Upper lobe of left lung (tissue), 6 donors: ENCODE data around the gene JMJD8. TPM values are rescaled to one million over a fixed set of nuclear protein-coding genes. Genes with fewer than 3 reads are reported as not detected.

Source experiments
- ATAC-seq, 2 donors: fragments of 200-7000 bp; cut with Tn5 transposase; one replicate each; pipeline ENCODE4 v1.9.1; 2022; ENCODE audit warnings: mild to moderate bottlenecking in 2 of 2, moderate library complexity in 2 of 2; ENCODE audit not compliant: low FRiP score in 2 of 2
- DNase-seq, 2 donors: peaks; one replicate each; pipeline ENCODE4 v3.0.0-alpha.2; 2019 to 2020
- H3K27ac ChIP-seq, 4 donors: fragments of 200-600 bp; sonication (generic); one replicate each; pipeline ENCODE4 v1.5.1; 2016 to 2019
- H3K27me3 ChIP-seq, 4 donors: fragments of 200-600 bp; sonication (generic); one replicate each; pipeline ENCODE4 v1.5.1; 2017 to 2019
- H3K36me3 ChIP-seq, 4 donors: fragments of 200-600 bp; sonication (generic); one replicate each; pipeline ENCODE4 v1.5.1; 2016 to 2019
- H3K4me1 ChIP-seq, 4 donors: fragments of 200-600 bp; sonication (generic); one replicate each; pipeline ENCODE4 v1.5.1; 2018 to 2019
- H3K4me3 ChIP-seq, 4 donors: fragments of 200-600 bp; sonication (generic); one replicate each; pipeline ENCODE4 v1.5.1; 2017 to 2019; ENCODE audit warnings: mild to moderate bottlenecking in 2 of 4, moderate library complexity in 1 of 4
- H3K9me3 ChIP-seq, 4 donors: fragments of 200-600 bp; sonication (generic); one replicate each; pipeline ENCODE4 v1.5.1; 2018 to 2019
- CTCF ChIP-seq, 6 experiments: fragments of 450-650 bp in 4 of 6; fragments of 200-600 bp in 2 of 6; sonication (generic) in 2 of 6; IDR thresholded peaks; one replicate each; pipeline ENCODE4 v1.5.1; 2016 to 2019; ENCODE audit warnings: antibody characterized with exemption in 6 of 6
- EP300 ChIP-seq, 4 donors: sonication (generic); formaldehyde crosslinking; IDR thresholded peaks; one replicate each; pipeline ENCODE4 v1.5.1; 2017; ENCODE audit warnings: antibody characterized with exemption in 4 of 4, control low read depth in 2 of 4
- POLR2A ChIP-seq, 4 donors: fragments of 450-650 bp; IDR thresholded peaks; one replicate each; pipeline ENCODE4 v1.5.1; 2016 to 2017; ENCODE audit warnings: antibody characterized with exemption in 4 of 4, mild to moderate bottlenecking in 2 of 4
- POLR2AphosphoS5 ChIP-seq, 2 donors: sonication (generic); formaldehyde crosslinking; IDR thresholded peaks; one replicate each; pipeline ENCODE4 v1.5.1; 2017; ENCODE audit warnings: antibody characterized with exemption in 2 of 2
- WGBS, 2 donors: methylation state at CpG; one replicate each; pipeline ENCODE4 v1.1.5; 2017 to 2018; 5-methylcytosine and 5-hydroxymethylcytosine counted together
- total RNA-seq, 6 donors: library from RNA; depleted of rRNA in 4 of 6; stranded (reverse); fragments of >200 nt in 4 of 6; gene quantifications; one replicate each; pipeline versions ENCODE4 v1.1.0 to v1.2.1, GENCODE V29; 2016 to 2021
- donor health status: DM: no; HTN: no; CAD: no; lungs with moderate emphysema.
- donor health status: DM: no; HTN: yes; CAD: no; lungs with severe emphysema.

JMJD8 gene
- total RNA-seq, 6 donors from 2014 or later = 60.0 to 109 (median 65.5) TPM

- peaks cover 0 to 29% (median 9%) of the 10 kb centered on the region in 4 donors for H3K36me3 ChIP-seq
- whole genome bisulfite sequencing, 2 donors = 0 to 17% methylated on average over 2 to 5 of the region's 43 CpGs
- no peaks in the 10 kb centered on the region for H3K27me3 ChIP-seq
- H3K4me3 ChIP-seq = peak overlapping the region in 3 of 4 donors; percentile 22 to 39 (median 30)
- H3K9me3 ChIP-seq = no peaks in the 10 kb centered on the region
- H3K27ac ChIP-seq = peak overlapping the region; percentile 55 to 79 (median 71)
- DNase-seq (peak; percentile 94 to 96), ATAC-seq (peak; percentile 91 to 93)
- peaks cover 13 to 20% (median 14%) of the 10 kb centered on the region in 4 donors for H3K4me1 ChIP-seq
- TF ChIP-seq POLR2AphosphoS5 (IDR thresholded peaks at IDR 0.05) (peak in 1 of 2 donors; percentile 1), POLR2A (IDR thresholded peaks at IDR 0.05) (no peak), CTCF (IDR thresholded peaks at IDR 0.05) (peak; percentile 67 to 83 (median 72))
Observed at GRCh38 chr16:660459-661183, 23.5 kb downstream of the JMJD8 start.

DNA sequence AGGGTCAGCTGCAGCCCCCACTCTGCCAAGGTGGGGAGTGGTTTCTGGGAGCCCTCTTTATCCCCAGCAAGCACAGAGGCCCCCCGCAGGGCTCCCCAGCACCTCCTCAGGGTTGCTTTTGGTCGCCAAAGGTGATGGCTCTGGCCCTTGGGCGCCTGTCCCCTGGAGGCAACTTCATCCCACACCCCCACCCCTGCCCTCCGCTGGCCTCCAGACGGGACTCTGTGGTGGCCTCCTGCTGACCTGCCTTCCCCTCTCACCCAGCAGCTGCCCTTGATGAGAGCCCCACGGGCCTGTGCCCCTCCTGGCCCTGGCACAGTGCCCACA lies 24.0 kb downstream of the JMJD8 start:
- Histone ChIP-seq H3K27me3 (no peaks in the 10 kb centered on the region), H3K36me3 (peaks cover 0 to 34% (median 11%) of the 10 kb centered on the region in 4 donors), H3K27ac (peak overlapping the region; percentile 54 to 79 (median 60)), H3K4me1 (peaks cover 13 to 20% (median 14%) of the 10 kb centered on the region in 4 donors), H3K9me3 (no peaks in the 10 kb centered on the region), H3K4me3 (peak overlapping the region in 1 of 4 donors; percentile 39)
- TF ChIP-seq CTCF (IDR thresholded peaks at IDR 0.05) (no peak), POLR2AphosphoS5 (IDR thresholded peaks at IDR 0.05) (no peak)
- no peak for ATAC-seq
- DNase-seq = no peak
- WGBS, 2 donors = 55 to 63% methylated on average over 5 to 6 of the region's 6 CpGs

GRCh38 chr16:659618-660017 lies 24.5 kb downstream of the JMJD8 start:
- 90 to 91% methylated on average over 5 to 20 of the region's 20 CpGs for WGBS, 2 donors
- Histone ChIP-seq H3K27ac (peak overlapping the region in 1 of 4 donors; percentile 54), H3K9me3 (no peaks in the 10 kb centered on the region), H3K4me3 (no peak overlapping the region), H3K4me1 (peaks cover 13 to 20% (median 14%) of the 10 kb centered on the region in 4 donors), H3K36me3 (peaks cover 0 to 38% (median 11%) of the 10 kb centered on the region in 4 donors), H3K27me3 (no peaks in the 10 kb centered on the region)
- no peak for DNase-seq
- ATAC-seq = no peak
- TF ChIP-seq POLR2A (IDR thresholded peaks at IDR 0.05) (no peak), EP300 (IDR thresholded peaks at IDR 0.05) (no peak), POLR2AphosphoS5 (IDR thresholded peaks at IDR 0.05) (no peak), CTCF (IDR thresholded peaks at IDR 0.05) (no peak)

GRCh38 chr16:658679-659571 lies 25.2 kb downstream of the JMJD8 start:
- no peak for TF ChIP-seq POLR2A (IDR thresholded peaks at IDR 0.05)
- TF ChIP-seq EP300 (IDR thresholded peaks at IDR 0.05) = no peak
- TF ChIP-seq POLR2AphosphoS5 (IDR thresholded peaks at IDR 0.05) = no peak
- no peak for TF ChIP-seq CTCF (IDR thresholded peaks at IDR 0.05)
- DNase-seq = no peak
- no peak overlapping the region for H3K27ac ChIP-seq
- no peaks in the 10 kb centered on the region for H3K9me3 ChIP-seq
- H3K27me3 ChIP-seq = no peaks in the 10 kb centered on the region
- peaks cover 13 to 20% (median 14%) of the 10 kb centered on the region in 4 donors for H3K4me1 ChIP-seq
- no peak overlapping the region for H3K4me3 ChIP-seq
- ATAC-seq = no peak
- WGBS, 2 donors = 93 to 98% methylated on average over 6 to 31 of the region's 35 CpGs
- H3K36me3 ChIP-seq = peaks cover 0 to 38% (median 11%) of the 10 kb centered on the region in 4 donors
